Measurements from ENCODE around the gene CERS6.

The CERS6 gene

DNA sequence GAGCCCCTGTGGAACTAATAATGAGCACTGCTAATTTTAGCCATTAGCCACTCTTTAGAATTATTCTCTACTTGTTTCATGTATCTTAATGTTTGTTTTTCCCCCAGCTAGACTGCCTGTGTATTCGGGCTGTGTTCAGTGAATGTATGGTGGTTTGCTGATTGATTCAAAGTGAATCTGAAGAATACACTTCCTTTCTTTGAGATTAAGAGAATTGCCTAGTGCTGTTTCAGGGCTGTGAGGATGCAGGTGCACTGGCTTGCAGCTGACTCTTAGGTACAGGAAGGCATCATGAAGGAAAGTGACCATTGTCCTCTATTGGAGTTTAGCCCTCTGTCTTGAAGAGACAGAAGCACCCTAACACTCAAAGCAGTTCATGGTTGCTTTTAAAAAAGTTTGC is 138.7 kb downstream of the CERS6 start:
- in situ Hi-C loops (cut with MboI; ENCODE audit: low pct_unique_long_range_greater_than_20kb, low sequenced_read_pairs, unreplicated experiment), result no loop called here
- TF ChIP-seq, protein P1, sequence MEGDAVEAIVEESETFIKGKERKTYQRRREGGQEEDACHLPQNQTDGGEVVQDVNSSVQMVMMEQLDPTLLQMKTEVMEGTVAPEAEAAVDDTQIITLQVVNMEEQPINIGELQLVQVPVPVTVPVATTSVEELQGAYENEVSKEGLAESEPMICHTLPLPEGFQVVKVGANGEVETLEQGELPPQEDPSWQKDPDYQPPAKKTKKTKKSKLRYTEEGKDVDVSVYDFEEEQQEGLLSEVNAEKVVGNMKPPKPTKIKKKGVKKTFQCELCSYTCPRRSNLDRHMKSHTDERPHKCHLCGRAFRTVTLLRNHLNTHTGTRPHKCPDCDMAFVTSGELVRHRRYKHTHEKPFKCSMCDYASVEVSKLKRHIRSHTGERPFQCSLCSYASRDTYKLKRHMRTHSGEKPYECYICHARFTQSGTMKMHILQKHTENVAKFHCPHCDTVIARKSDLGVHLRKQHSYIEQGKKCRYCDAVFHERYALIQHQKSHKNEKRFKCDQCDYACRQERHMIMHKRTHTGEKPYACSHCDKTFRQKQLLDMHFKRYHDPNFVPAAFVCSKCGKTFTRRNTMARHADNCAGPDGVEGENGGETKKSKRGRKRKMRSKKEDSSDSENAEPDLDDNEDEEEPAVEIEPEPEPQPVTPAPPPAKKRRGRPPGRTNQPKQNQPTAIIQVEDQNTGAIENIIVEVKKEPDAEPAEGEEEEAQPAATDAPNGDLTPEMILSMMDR (IDR thresholded peaks at IDR 0.05; ENCODE audit: extremely low read depth, insufficient read depth, missing control alignments), result no peak
- DNase-seq (ENCODE audit: low spot score), result peak; percentile 26

DNA sequence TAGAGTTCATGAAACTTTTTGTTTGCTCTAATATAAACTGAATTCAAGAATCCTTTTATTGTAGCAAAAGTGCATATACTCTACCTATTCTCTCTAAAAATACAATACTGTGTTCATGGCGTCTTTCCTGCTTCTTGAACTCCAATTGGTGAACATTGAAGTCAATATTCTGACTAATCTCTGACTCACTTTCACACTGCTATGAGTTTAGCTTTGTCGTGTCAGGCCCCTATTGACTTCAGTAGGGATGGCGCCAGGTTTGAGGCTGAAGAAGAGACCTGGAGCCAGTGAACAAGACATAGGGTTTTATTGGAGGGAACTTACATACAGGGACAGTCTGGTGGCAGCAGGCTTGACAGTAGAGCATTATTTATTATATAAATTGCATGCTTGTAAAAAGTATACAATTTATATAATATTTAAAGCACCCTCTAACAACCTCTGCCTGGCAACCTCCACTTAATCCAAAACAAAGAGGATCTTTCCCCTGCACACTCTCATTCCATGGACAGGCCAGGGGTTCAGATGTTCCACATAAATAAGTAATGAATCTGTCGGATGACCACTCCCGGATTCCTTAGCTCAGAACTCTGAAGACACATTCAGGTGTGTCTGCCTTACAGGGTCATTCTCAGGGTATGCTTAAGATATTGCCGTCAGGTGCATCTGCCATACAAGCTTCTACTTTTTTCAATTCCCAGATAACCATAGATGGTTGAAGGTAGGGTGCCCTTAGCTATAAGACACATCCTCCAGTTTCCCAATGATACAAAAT is 141.0 kb downstream of the CERS6 start:
- in situ Hi-C loops (cut with MboI; ENCODE audit: low pct_unique_long_range_greater_than_20kb, low sequenced_read_pairs, unreplicated experiment), result no loop called here
- no peak for DNase-seq (ENCODE audit: low spot score)
- TF ChIP-seq, protein P1 (IDR thresholded peaks at IDR 0.05; ENCODE audit: extremely low read depth, insufficient read depth, missing control alignments), result no peak

DNA sequence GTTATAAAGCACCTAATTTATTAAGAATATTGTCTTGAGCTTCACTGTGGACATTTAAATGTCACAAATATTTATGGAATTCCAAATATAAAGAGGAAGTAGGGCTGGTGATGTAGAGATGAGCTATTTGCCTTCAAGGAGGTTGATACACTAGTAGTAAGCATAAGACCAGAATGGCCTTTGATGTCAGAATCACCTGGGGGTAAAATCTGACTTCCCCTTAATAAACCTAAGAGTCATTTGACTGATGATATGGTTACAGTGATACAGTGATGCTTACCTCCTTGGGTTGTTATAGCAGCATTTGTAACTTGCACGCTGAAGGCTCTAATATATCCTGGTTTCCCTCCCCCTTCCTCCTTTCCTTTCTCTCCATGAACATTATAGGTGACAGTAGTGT is 143.7 kb downstream of the CERS6 start:
- DNase-seq (ENCODE audit: low spot score), result no peak
- in situ Hi-C loops (cut with MboI; ENCODE audit: low pct_unique_long_range_greater_than_20kb, low sequenced_read_pairs, unreplicated experiment), result no loop called here
- TF ChIP-seq, protein P1 (IDR thresholded peaks at IDR 0.05; ENCODE audit: extremely low read depth, insufficient read depth, missing control alignments), result no peak

DNA sequence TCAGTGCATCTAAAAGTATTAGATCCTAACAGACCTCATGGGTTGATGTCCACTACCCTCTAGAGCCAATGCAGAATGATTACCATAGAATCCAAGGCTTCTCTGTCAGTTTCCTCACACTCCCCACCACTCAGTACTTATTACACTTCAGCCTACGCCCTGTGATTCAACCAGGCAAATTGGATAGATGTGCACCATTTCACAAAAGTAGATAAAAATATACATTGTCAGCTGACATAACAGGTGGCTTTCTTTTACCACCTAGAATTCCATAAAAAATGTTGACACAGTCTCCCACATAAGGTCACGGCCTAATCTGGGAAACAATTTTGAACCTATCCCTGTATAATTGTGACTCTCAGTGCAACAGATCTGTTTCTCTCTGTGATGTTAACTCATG is 144.9 kb downstream of the CERS6 start:
- in situ Hi-C loops (cut with MboI; ENCODE audit: low pct_unique_long_range_greater_than_20kb, low sequenced_read_pairs, unreplicated experiment), result no loop called here
- TF ChIP-seq, protein P1 (IDR thresholded peaks at IDR 0.05; ENCODE audit: extremely low read depth, insufficient read depth, missing control alignments), result no peak

DNA sequence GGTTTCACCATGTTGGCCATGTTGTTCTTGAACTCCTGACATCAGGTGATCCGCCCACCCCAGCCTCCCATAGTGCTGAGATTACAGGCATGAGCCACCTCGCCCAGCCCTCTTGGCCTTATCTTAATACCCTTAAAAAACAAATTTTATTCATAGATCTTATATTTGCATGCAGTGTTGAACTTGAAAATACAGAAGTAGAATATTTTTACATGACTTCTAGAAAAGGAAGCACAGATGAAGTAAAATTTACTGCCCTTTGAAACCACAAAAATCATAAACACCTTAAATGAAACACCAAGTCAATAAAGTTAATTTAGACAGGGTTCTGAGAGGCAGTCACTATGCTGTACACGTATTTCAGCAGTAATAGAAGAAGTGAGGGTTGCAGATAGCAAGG is 145.7 kb downstream of the CERS6 start:
- no peak for DNase-seq (ENCODE audit: low spot score)
- TF ChIP-seq, protein P1 (IDR thresholded peaks at IDR 0.05; ENCODE audit: extremely low read depth, insufficient read depth, missing control alignments), result no peak
- in situ Hi-C loops (cut with MboI; ENCODE audit: low pct_unique_long_range_greater_than_20kb, low sequenced_read_pairs, unreplicated experiment), result no loop called here

More for the DNA sequence above, 144.9 kb downstream of the CERS6 start:
- DNase-seq (ENCODE audit: low spot score), result no peak

DNA sequence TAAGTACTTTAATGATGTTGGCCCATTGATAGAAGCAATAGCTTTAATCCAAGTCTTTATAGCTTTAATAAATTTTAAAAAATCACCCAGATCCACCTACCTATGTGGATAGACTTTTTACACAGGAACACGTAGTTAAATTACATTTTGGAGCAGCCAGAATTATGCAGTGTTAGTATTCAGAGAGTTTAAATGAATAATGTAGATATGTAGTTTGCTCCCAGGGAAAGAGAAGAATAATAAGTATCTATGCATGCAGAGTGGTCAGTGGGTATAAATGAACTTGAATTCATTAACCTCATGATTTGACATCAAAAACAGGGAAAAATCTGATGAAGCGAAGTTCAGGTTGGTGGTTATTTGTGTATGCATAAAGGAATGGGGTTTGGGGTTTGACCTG is 146.3 kb downstream of the CERS6 start:
- TF ChIP-seq, protein P1 (IDR thresholded peaks at IDR 0.05; ENCODE audit: extremely low read depth, insufficient read depth, missing control alignments), result no peak

More for the DNA sequence above, 146.3 kb downstream of the CERS6 start:
- in situ Hi-C loops (cut with MboI; ENCODE audit: low pct_unique_long_range_greater_than_20kb, low sequenced_read_pairs, unreplicated experiment), result no loop called here
- DNase-seq (ENCODE audit: low spot score), result no peak
